ENCODE measurements around the gene RASGRP1. TPM values are rescaled to one million over a fixed set of nuclear protein-coding genes. Genes with fewer than 3 reads are reported as not detected.

RASGRP1 gene
- total and polyA plus RNA-seq, 10 donors: 1.5 to 25.0 (median 14.6) TPM

GRCh38 chr15:38555686-38556334, 8.8 kb downstream of the RASGRP1 start:
- WGBS, 5 donors: 65 to 79% (median 74%) methylated on average over 5 of the region's 5 CpGs
- no peak for DNase-seq
- TF ChIP-seq POLR2A (IDR thresholded peaks at IDR 0.05): no peak
- no peak for TF ChIP-seq CTCF (IDR thresholded peaks at IDR 0.05 in 8 of 11, conservative IDR thresholded peaks at IDR 0.05 in 3 of 11)
- no peak for TF ChIP-seq POLR2AphosphoS5 (IDR thresholded peaks at IDR 0.05)
- Histone ChIP-seq H3K9me3 (no peaks in the 10 kb centered on the region), H3K4me3 (no peak overlapping the region), H3K27me3 (replicated peaks in 1 of 7) (no peaks in the 10 kb centered on the region), H3K4me1 (peaks cover 4 to 98% (median 60%) of the 10 kb centered on the region in 6 donors), H3K27ac (peak overlapping the region in 3 of 8 donors; percentile 70 to 74 (median 73)), H3K36me3 (peaks cover 0 to 17% (median 0%) of the 10 kb centered on the region in 6 donors)
- intact Hi-C loops (cut with DNase I; ENCODE audit: low total_unique reads): no loop called here

GRCh38 chr15:38554354-38554753, 10.3 kb downstream of the RASGRP1 start:
- no peak for TF ChIP-seq POLR2AphosphoS5 (IDR thresholded peaks at IDR 0.05)
- TF ChIP-seq CTCF (IDR thresholded peaks at IDR 0.05 in 8 of 11, conservative IDR thresholded peaks at IDR 0.05 in 3 of 11): no peak
- no peak for TF ChIP-seq POLR2A (IDR thresholded peaks at IDR 0.05)
- Histone ChIP-seq H3K4me1 (peaks cover 3 to 83% (median 50%) of the 10 kb centered on the region in 6 donors), H3K27ac (peak overlapping the region in 2 of 8 donors; percentile 2 to 8), H3K4me3 (no peak overlapping the region), H3K27me3 (replicated peaks in 1 of 7) (no peaks in the 10 kb centered on the region), H3K36me3 (peaks cover 0 to 20% (median 0%) of the 10 kb centered on the region in 6 donors), H3K9me3 (no peaks in the 10 kb centered on the region)
- intact Hi-C loops (cut with DNase I; ENCODE audit: low total_unique reads): no loop called here
- WGBS, 5 donors: 49 to 78% (median 57%) methylated on average over 4 of the region's 4 CpGs
- no peak for DNase-seq

- no peak for TF ChIP-seq POLR2AphosphoS5 (IDR thresholded peaks at IDR 0.05)
- no peak for TF ChIP-seq CTCF (IDR thresholded peaks at IDR 0.05 in 8 of 11, conservative IDR thresholded peaks at IDR 0.05 in 3 of 11)
- TF ChIP-seq POLR2A (IDR thresholded peaks at IDR 0.05): no peak
- DNase-seq: no peak
- intact Hi-C loops (cut with DNase I; ENCODE audit: low total_unique reads): no loop called here
- Histone ChIP-seq H3K4me3 (no peak overlapping the region), H3K9me3 (no peaks in the 10 kb centered on the region), H3K4me1 (peaks cover 0 to 70% (median 37%) of the 10 kb centered on the region in 6 donors), H3K27me3 (replicated peaks in 1 of 7) (no peaks in the 10 kb centered on the region), H3K27ac (peak overlapping the region in 3 of 8 donors; percentile 18 to 56 (median 37)), H3K36me3 (peaks cover 0 to 23% (median 0%) of the 10 kb centered on the region in 6 donors)
- WGBS, 5 donors: 71 to 90% (median 83%) methylated on average over 4 of the region's 4 CpGs
Measured at GRCh38 chr15:38553071-38553470, 11.5 kb downstream of the RASGRP1 start.
